Calu3 (cell line): ENCODE results near the gene OPTC. TPM values are rescaled to one million over a fixed set of nuclear protein-coding genes. Genes with fewer than 3 reads are reported as not detected.

Experiments
- BruUV-seq: library from RNA; stranded (reverse); fragments of 400-500 nt; replicated peaks from 2 replicates; lab custom pipeline; 2021; lab: Mats Ljungman, UMichigan
- CTCF ChIA-PET: fragments of 300-600 bp; sonication (Branson Sonifier 250); formaldehyde crosslinking; loops from one replicate; lab custom pipeline; 2022; ENCODE audit warnings: antibody characterized with exemption; lab: Charles Lee
- DNase-seq: peaks from one replicate; pipeline ENCODE4 v3.0.0; 2022
- H3K27ac Mint-ChIP-seq: one replicate; pipeline ENCODE4 v1.8.0; 2022; ENCODE audit warnings: mixed read lengths; ENCODE audit not compliant: unreplicated experiment
- H3K27me3 Mint-ChIP-seq: one replicate; pipeline ENCODE4 v1.8.0; 2022; ENCODE audit warnings: mixed read lengths; ENCODE audit not compliant: unreplicated experiment
- H3K36me3 Mint-ChIP-seq: one replicate; pipeline ENCODE4 v1.8.0; 2022; ENCODE audit warnings: mild to moderate bottlenecking, moderate library complexity, mixed read lengths; ENCODE audit not compliant: insufficient read depth, unreplicated experiment
- H3K4me1 Mint-ChIP-seq: one replicate; pipeline ENCODE4 v1.8.0; 2022; ENCODE audit warnings: mild to moderate bottlenecking, low read depth, mixed read lengths; ENCODE audit not compliant: unreplicated experiment
- H3K4me3 Mint-ChIP-seq: one replicate; pipeline ENCODE4 v1.8.0; 2022; ENCODE audit warnings: mild to moderate bottlenecking, low read depth, moderate library complexity, mixed read lengths; ENCODE audit not compliant: unreplicated experiment
- H3K9me3 Mint-ChIP-seq: one replicate; pipeline ENCODE4 v1.8.0; 2022; ENCODE audit warnings: low read depth, mixed read lengths; ENCODE audit not compliant: unreplicated experiment
- CTCF ChIP-seq: fragments of 200-600 bp; IDR thresholded peaks from one replicate; pipeline ENCODE4 v1.8.0; 2022; ENCODE audit warnings: antibody characterized with exemption; ENCODE audit not compliant: unreplicated experiment
- intact Hi-C: fragments of 100-400 bp; cut with micrococcal nuclease; formaldehyde crosslinking; loops from one replicate; pipeline ENCODE4 v1.10.0; 2022; ENCODE audit not compliant: unreplicated experiment
- total RNA-seq: library from RNA; stranded (reverse); gene quantifications from 2 replicates; pipeline ENCODE4 v1.2.3, GENCODE V29; 2022

OPTC gene
- total RNA-seq, 1 experiment from 2014 or later = not detected

GRCh38 chr1:203448521-203449061 is 45.4 kb upstream of the OPTC start:
- no peak overlapping the region for H3K27ac Mint-ChIP-seq
- H3K9me3 Mint-ChIP-seq = peaks cover 2% of the 10 kb centered on the region
- no peak for DNase-seq
- peaks cover 99% of the 10 kb centered on the region for H3K27me3 Mint-ChIP-seq
- H3K36me3 Mint-ChIP-seq = no peaks in the 10 kb centered on the region
- CTCF ChIA-PET = no interaction called here
- H3K4me1 Mint-ChIP-seq = no peaks in the 10 kb centered on the region
- H3K4me3 Mint-ChIP-seq = no peak overlapping the region
- intact Hi-C loops = no loop called here
- no TSS peak for BruUV-seq
- no peak for TF ChIP-seq CTCF

GRCh38 chr1:203450001-203450400 is 44.0 kb upstream of the OPTC start:
- DNase-seq = no peak
- CTCF ChIA-PET = no interaction called here
- Mint-ChIP-seq H3K4me3 (no peak overlapping the region), H3K27me3 (peaks cover 99% of the 10 kb centered on the region), H3K9me3 (peaks cover 1% of the 10 kb centered on the region), H3K27ac (no peak overlapping the region), H3K4me1 (no peaks in the 10 kb centered on the region), H3K36me3 (no peaks in the 10 kb centered on the region)
- no TSS peak for BruUV-seq
- no peak for TF ChIP-seq CTCF
- intact Hi-C loops = no loop called here

- BruUV-seq = no TSS peak
- Mint-ChIP-seq H3K27ac (no peak overlapping the region), H3K36me3 (no peaks in the 10 kb centered on the region), H3K9me3 (no peaks in the 10 kb centered on the region), H3K4me1 (no peaks in the 10 kb centered on the region), H3K4me3 (no peak overlapping the region), H3K27me3 (peaks cover 99% of the 10 kb centered on the region)
- TF ChIP-seq CTCF = no peak
- DNase-seq = no peak
- CTCF ChIA-PET = no interaction called here
- intact Hi-C loops = no loop called here
Observed at GRCh38 chr1:203450479-203451149, 43.3 kb upstream of the OPTC start.

GRCh38 chr1:203451836-203452784 is 41.8 kb upstream of the OPTC start:
- H3K4me3 Mint-ChIP-seq = no peak overlapping the region
- no peaks in the 10 kb centered on the region for H3K4me1 Mint-ChIP-seq
- DNase-seq = no peak
- intact Hi-C loops = no loop called here
- BruUV-seq = no TSS peak
- H3K9me3 Mint-ChIP-seq = no peaks in the 10 kb centered on the region
- CTCF ChIA-PET = interaction anchor here (0.8 kb wide), 1 partner anchor 16 kb away, joined by 6 read pairs; no protein-coding TSS in a partner anchor
- H3K27me3 Mint-ChIP-seq = peaks cover 99% of the 10 kb centered on the region
- H3K27ac Mint-ChIP-seq = no peak overlapping the region
- no peaks in the 10 kb centered on the region for H3K36me3 Mint-ChIP-seq
- TF ChIP-seq CTCF = no peak
